ENCODE measurements around the gene FKBP2. TPM values are rescaled to one million over a fixed set of nuclear protein-coding genes. Genes with fewer than 3 reads are reported as not detected.

The FKBP2 gene
- total and polyA plus RNA-seq, 2 of the 4 experiments (the other 2 are of a cell fraction) = 36.2 to 76.4 TPM

DNA sequence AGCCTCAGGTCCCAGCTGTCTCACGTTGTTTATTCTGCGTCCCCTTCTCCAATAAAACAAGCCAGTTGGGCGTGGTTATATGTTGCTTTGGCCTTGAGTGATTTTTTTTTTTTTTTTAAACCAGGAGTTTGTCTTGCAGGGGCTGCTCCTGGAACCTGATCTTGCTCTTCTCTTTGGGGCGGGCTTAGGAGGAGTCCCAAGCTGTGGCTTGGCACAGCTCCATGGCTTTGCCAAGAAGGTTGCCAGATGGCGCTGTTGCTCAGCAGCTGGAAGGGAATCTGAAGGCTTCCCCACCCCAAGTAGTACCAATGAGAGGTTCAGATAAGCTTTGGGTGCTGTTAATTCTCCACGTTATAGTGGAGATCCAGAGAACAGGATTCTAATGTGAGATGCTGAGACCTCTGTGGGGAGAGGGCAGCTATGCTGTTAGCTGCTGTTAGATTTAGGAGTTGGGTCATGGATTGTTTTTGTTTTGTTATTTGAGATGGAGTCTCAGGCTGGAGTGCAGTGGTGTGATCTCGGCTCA lies 36.4 kb upstream of the FKBP2 start:
- Histone ChIP-seq H2AK5ac (ENCODE audit: low read depth, low read length) (no peak overlapping the region), H3K9me3 (ENCODE audit: control insufficient read depth, insufficient read depth, low read length) (no peaks in the 10 kb centered on the region), H2BK5ac (ENCODE audit: low read depth, low read length, poor library complexity, severe bottlenecking) (no peak overlapping the region), H3K14ac (replicated peaks; ENCODE audit: low read depth, low read length) (no peak overlapping the region), H3K27ac (ENCODE audit: insufficient read depth, low read length) (no peak overlapping the region), H3K4ac (ENCODE audit: low read depth, low read length) (no peak overlapping the region; the same call in 1 of the 2 replicates), H2AFZ (replicated peaks; ENCODE audit: low read length, poor library complexity) (peak overlapping the region; percentile 64), H4K91ac (ENCODE audit: insufficient read depth, low read depth, low read length) (no peak overlapping the region), H4K20me1 (ENCODE audit: insufficient read depth, low read length) (peaks cover 13% of the 10 kb centered on the region; the same call in 1 of the 2 replicates), H4K8ac (ENCODE audit: low read depth in 2 of 2, low read length in 2 of 2) (no peak overlapping the region; a peak in 1 of 4 replicates), H3K18ac (ENCODE audit: low read depth, low read length) (no peak overlapping the region), H2BK120ac (ENCODE audit: low read depth, low read length) (no peak overlapping the region), H3K4me3 (ENCODE audit: insufficient read depth, low read depth, low read length) (no peak overlapping the region), H3K36me3 (ENCODE audit: control insufficient read depth, insufficient read depth, low read length) (peaks cover 56% of the 10 kb centered on the region), H2AK9ac (replicated peaks; ENCODE audit: low read depth, low read length, poor library complexity) (peak overlapping the region; percentile 22), H3K79me1 (ENCODE audit: low read depth in 1 of 2, low read length in 2 of 2) (peaks cover 0 to 44% of the 10 kb centered on the region in 2 experiments; a peak in 3 of 4 replicates), H2BK20ac (ENCODE audit: low read depth, low read length) (no peak overlapping the region), H3K4me2 (ENCODE audit: low read depth, low read length) (no peak overlapping the region), H3K9ac (ENCODE audit: low read depth, low read length) (no peak overlapping the region), H3K56ac (ENCODE audit: extremely low read depth, insufficient read depth, low read length) (no peak overlapping the region), H2BK15ac (ENCODE audit: low read depth, low read length) (no peak overlapping the region), H3K27me3 (ENCODE audit: control insufficient read depth, insufficient read depth, low read length) (no peaks in the 10 kb centered on the region), H4K5ac (ENCODE audit: low read depth, low read length) (no peak overlapping the region), H3K23ac (ENCODE audit: low read depth, low read length) (no peak overlapping the region), H3K9me1 (ENCODE audit: insufficient read depth, low read length) (no peaks in the 10 kb centered on the region), H3K4me1 (ENCODE audit: control insufficient read depth, insufficient read depth, low read length) (peaks cover 10% of the 10 kb centered on the region)
- WGBS, 2 experiments (ENCODE audit: extremely low coverage in 2 of 2, insufficient read length in 1 of 2) = 40% methylated on average over 1 of the region's 7 CpGs; no CpG with 5 or more reads in 1 of the 2 experiments
- DNase-seq (peak; percentile 96), ATAC-seq (ENCODE audit: low read depth) (peak; percentile 72)
- ChIA-PET POLR2A (ENCODE audit: unreplicated experiment) (interaction anchor here (0.6 to 0.8 kb wide), 3 partner anchors 15 to 96 kb away, joined by 5 to 24 read pairs (median 6); no protein-coding TSS in a partner anchor), CTCF (interaction anchor here (0.6 to 2.0 kb wide), 10 partner anchors 10 to 150 kb away, joined by 3 to 12 read pairs (median 6); partner anchors contain the start of genes ESRRA and FKBP2)
- intact Hi-C loops (cut with micrococcal nuclease) = loop anchor here (1.0 to 10.0 kb wide), 2 partner anchors 97 to 450 kb away; no protein-coding TSS in a partner anchor
- dilution Hi-C loops (cut with HindIII; ENCODE audit: low sequenced_read_pairs, unreplicated experiment) = no loop called here
- TF ChIP-seq SMC3 (IDR thresholded peaks at IDR 0.05; ENCODE audit: low read depth, low read length) = peak; percentile 92
- TF ChIP-seq, protein P1, sequence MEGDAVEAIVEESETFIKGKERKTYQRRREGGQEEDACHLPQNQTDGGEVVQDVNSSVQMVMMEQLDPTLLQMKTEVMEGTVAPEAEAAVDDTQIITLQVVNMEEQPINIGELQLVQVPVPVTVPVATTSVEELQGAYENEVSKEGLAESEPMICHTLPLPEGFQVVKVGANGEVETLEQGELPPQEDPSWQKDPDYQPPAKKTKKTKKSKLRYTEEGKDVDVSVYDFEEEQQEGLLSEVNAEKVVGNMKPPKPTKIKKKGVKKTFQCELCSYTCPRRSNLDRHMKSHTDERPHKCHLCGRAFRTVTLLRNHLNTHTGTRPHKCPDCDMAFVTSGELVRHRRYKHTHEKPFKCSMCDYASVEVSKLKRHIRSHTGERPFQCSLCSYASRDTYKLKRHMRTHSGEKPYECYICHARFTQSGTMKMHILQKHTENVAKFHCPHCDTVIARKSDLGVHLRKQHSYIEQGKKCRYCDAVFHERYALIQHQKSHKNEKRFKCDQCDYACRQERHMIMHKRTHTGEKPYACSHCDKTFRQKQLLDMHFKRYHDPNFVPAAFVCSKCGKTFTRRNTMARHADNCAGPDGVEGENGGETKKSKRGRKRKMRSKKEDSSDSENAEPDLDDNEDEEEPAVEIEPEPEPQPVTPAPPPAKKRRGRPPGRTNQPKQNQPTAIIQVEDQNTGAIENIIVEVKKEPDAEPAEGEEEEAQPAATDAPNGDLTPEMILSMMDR (conservative IDR thresholded peaks at IDR 0.05; ENCODE audit: low read depth, low read length) = peak; percentile 96
- no peak for TF ChIP-seq NFE2L2 (IDR thresholded peaks at IDR 0.05; ENCODE audit: low read depth, low read length)
- peak; percentile 76; the same call in 1 of the 2 replicates for TF ChIP-seq MAZ (IDR thresholded peaks at IDR 0.05; ENCODE audit: borderline replicate concordance, low read depth, low read length)
- no peak for TF ChIP-seq CHD1 (IDR thresholded peaks at IDR 0.05; ENCODE audit: low read depth, low read length)
- TF ChIP-seq, protein P2, sequence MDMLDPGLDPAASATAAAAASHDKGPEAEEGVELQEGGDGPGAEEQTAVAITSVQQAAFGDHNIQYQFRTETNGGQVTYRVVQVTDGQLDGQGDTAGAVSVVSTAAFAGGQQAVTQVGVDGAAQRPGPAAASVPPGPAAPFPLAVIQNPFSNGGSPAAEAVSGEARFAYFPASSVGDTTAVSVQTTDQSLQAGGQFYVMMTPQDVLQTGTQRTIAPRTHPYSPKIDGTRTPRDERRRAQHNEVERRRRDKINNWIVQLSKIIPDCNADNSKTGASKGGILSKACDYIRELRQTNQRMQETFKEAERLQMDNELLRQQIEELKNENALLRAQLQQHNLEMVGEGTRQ (IDR thresholded peaks at IDR 0.05; ENCODE audit: low read depth, low read length) = no peak
- TF ChIP-seq RAD21 (IDR thresholded peaks at IDR 0.05; ENCODE audit: low read length) = peak; percentile 96
- TF ChIP-seq POLR2A (IDR thresholded peaks at IDR 0.05; ENCODE audit: low read depth, low read length) = no peak
- no peak for TF ChIP-seq CEBPB (IDR thresholded peaks at IDR 0.05; ENCODE audit: low read depth, low read length)
- in situ Hi-C loops (cut with MboI; ENCODE audit: low sequenced_read_pairs) = loop anchor here (5.0 kb wide), 1 partner anchor 98 kb away; the partner anchor contains the start of gene CATSPERZ
- no TSS peak for BruUV-seq (replicated peaks)
